GM10266 (cell line): Measurements from ENCODE around the gene MIOX.

Source experiments
- DNase-seq: peaks from one replicate; pipeline ENCODE4 v3.0.0; 2012; ENCODE audit errors: extremely low spot score
- CTCF ChIP-seq: IDR thresholded peaks from 2 replicates; pipeline ENCODE4 v1.5.1; 2012; ENCODE audit warnings: mild to moderate bottlenecking, low read depth; ENCODE audit not compliant: control insufficient read depth, insufficient read depth; ENCODE audit errors: missing control alignments

MIOX gene

GRCh38 chr22:50469377-50470305 is 17.0 kb upstream of the MIOX start:
- no peak for TF ChIP-seq CTCF
- DNase-seq, result peak; percentile 92

GRCh38 chr22:50470491-50470890 is 16.2 kb upstream of the MIOX start:
- TF ChIP-seq CTCF, result no peak
- DNase-seq, result no peak

- no peak for TF ChIP-seq CTCF
- no peak for DNase-seq
These were observed 15.3 kb upstream of the MIOX start for GRCh38 chr22:50471197-50471847.

- TF ChIP-seq CTCF, result no peak
These were observed 14.7 kb upstream of the MIOX start for GRCh38 chr22:50471962-50472361.

GRCh38 chr22:50473088-50473487 is 13.6 kb upstream of the MIOX start:
- DNase-seq, result no peak
- peak; percentile 54 for TF ChIP-seq CTCF

More at GRCh38 chr22:50471962-50472361, 14.7 kb upstream of the MIOX start:
- no peak for DNase-seq

- no peak for DNase-seq
- TF ChIP-seq CTCF, result peak; percentile 6
These were observed 12.6 kb upstream of the MIOX start for GRCh38 chr22:50473855-50474671.
